Heart right ventricle (tissue), 16 donors: ENCODE data around the gene TECPR2. TPM values are rescaled to one million over a fixed set of nuclear protein-coding genes. Genes with fewer than 3 reads are reported as not detected.

Experiments
- ATAC-seq, 8 donors: fragments of 200-7000 bp; cut with Tn5 transposase; one replicate each; pipeline ENCODE4 v1.9.1; 2020; ENCODE audit warnings: mild to moderate bottlenecking in 8 of 8, moderate library complexity in 8 of 8, moderate number of reproducible peaks in 1 of 8
- DNase-seq, 2 donors: peaks; one replicate each; pipeline ENCODE4 v3.0.0-alpha.2; 2020
- H3K27ac ChIP-seq, 10 donors: fragments of 200-600 bp; sonication (generic) in 2 of 10; one replicate each; pipeline versions ENCODE4 v1.5.0 to v1.8.0; 2020 to 2022; ENCODE audit warnings: mild to moderate bottlenecking in 3 of 10
- H3K27me3 ChIP-seq, 7 donors: fragments of 200-600 bp; one replicate each; pipeline ENCODE4 v1.8.0; 2021 to 2022; ENCODE audit warnings: mild to moderate bottlenecking in 2 of 7
- H3K36me3 ChIP-seq, 9 donors: fragments of 200-600 bp; sonication (generic) in 1 of 9; one replicate each; pipeline versions ENCODE4 v1.5.0 to v1.8.0; 2020 to 2022; ENCODE audit warnings: mild to moderate bottlenecking in 2 of 9
- H3K4me1 ChIP-seq, 9 donors: fragments of 200-600 bp; sonication (generic) in 1 of 9; one replicate each; pipeline versions ENCODE4 v1.5.0 to v1.8.0; 2020 to 2022; ENCODE audit warnings: mild to moderate bottlenecking in 4 of 9
- H3K4me3 ChIP-seq, 10 donors: fragments of 200-600 bp; sonication (generic) in 2 of 10; one replicate each; pipeline versions ENCODE4 v1.5.0 to v1.8.0; 2020 to 2022; ENCODE audit warnings: mild to moderate bottlenecking in 7 of 10, moderate library complexity in 2 of 10
- H3K9me3 ChIP-seq, 11 donors: fragments of 200-600 bp in 10 of 11; sonication (generic) in 2 of 11; one replicate each; pipeline versions ENCODE4 v1.5.0 to v1.8.0; 2013 to 2022; ENCODE audit warnings: mild to moderate bottlenecking in 2 of 11, control low read depth in 1 of 11, moderate library complexity in 1 of 11
- CTCF ChIP-seq, 9 donors: fragments of 200-600 bp; sonication (generic) in 2 of 9; IDR thresholded peaks; one replicate each; pipeline versions ENCODE4 v1.5.0 to v1.8.0; 2021 to 2022; ENCODE audit warnings: antibody characterized with exemption in 9 of 9, mild to moderate bottlenecking in 5 of 9, moderate library complexity in 1 of 9
- WGBS, 2 donors: extraction: QIAGEN DNeasy Blood & Tissue Kit; methylation state at CpG; one replicate each; pipeline ENCODE4 v1.1.7; 2013; ENCODE audit warnings: inconsistent platforms in 1 of 2; 5-methylcytosine and 5-hydroxymethylcytosine counted together
- intact Hi-C, 10 donors: fragments of 100-400 bp; cut with DNase I; formaldehyde crosslinking; loops; one replicate each; pipeline versions ENCODE4 v1.11.1 to v1.14.2; 2022
- polyA plus RNA-seq, 2 donors: library from polyadenylated mRNA; stranded (reverse); fragments of 200-250 nt; gene quantifications; one replicate each; pipeline ENCODE4 v1.2.3, GENCODE V29; 2013
- total RNA-seq, 10 donors: library from RNA; stranded (reverse); fragmentation: NEBNext Ultra II Directional in 3 of 10; extraction: Animal tissue kit (Norgen Biotek cat#: 25700) in 3 of 10; gene quantifications; one replicate each; pipeline versions ENCODE4 v1.2.1 to v1.2.4, GENCODE V29; 2021 to 2023
- donor health status: Arrhythmogenic right ventricular cardiomyopathy.
- donor health status: ischemic (EF 13 %, LVEDD 7.1; RV severe dilation, severe dysfunction).
- donor health status: healthy with polysubstance abuse.
- donor health status: DM: no; HTN: yes; CAD: no.
- donor health status: DM: no; HTN: no; CAD: no.
- donor health status: ischemic (EF 25% LVEDD 6.9; RV normal size, moderate dysfunction).
- donor health status: ischemic (EF 25% LVEDD 5.7; RV mildly dilated, moderate dysfunction).
- donor health status: healthy.
- donor health status: DM: yes; HTN: yes; CAD: no.
- donor health status: Ischemic cardiomyopathy.
- donor health status: ischemic (EF 35%, LVEDD 5.7; RV mildly dilated, moderate dysfunction).
- donor health status: nonischemic (EF 11% LVEDD 7.7; RV severe dilation, severe dysfunction).
- donor health status: DM: yes; HTN: yes; CAD: no.
- donor health status: PGD.
- donor health status: ischemic (EF 29% LVEDD 5.4; RV normal size, mild dysfunction).
- donor health status: nonischemic (EF 23%, LVEDD 6.1; RV moderate dilation, normal function).

Gene TECPR2
- total and polyA plus RNA-seq, 12 donors: 6.8 to 34.2 (median 24.8) TPM

- 85 to 89% methylated on average over 11 of the region's 11 CpGs for WGBS, 2 donors
- H3K27ac ChIP-seq: no peak overlapping the region
These were observed 72.0 kb downstream of the TECPR2 start for GRCh38 chr14:102434647-102435175.

GRCh38 chr14:102437997-102438915 lies 75.5 kb downstream of the TECPR2 start:
- peak; percentile 93 to 98 (median 96) for ATAC-seq
- H3K27ac ChIP-seq: no peak overlapping the region
- TF ChIP-seq CTCF (IDR thresholded peaks at IDR 0.05): peak; percentile 69 to 92 (median 83)
- H3K4me3 ChIP-seq: peak overlapping the region in 7 of 10 donors; percentile 16 to 42 (median 26)
- peaks cover 0 to 11% (median 6%) of the 10 kb centered on the region in 9 donors for H3K4me1 ChIP-seq
- no peaks in the 10 kb centered on the region for H3K9me3 ChIP-seq
- 8 to 17% methylated on average over 31 of the region's 31 CpGs for WGBS, 2 donors
- intact Hi-C loops: loop anchor here in 9 of 10 donors (1.0 to 2.0 kb wide), 4 partner anchors 77 to 81 kb away; no protein-coding TSS in a partner anchor
- H3K27me3 ChIP-seq: no peaks in the 10 kb centered on the region
- peaks cover 0 to 86% (median 35%) of the 10 kb centered on the region in 9 donors for H3K36me3 ChIP-seq
- peak; percentile 90 for DNase-seq

More at GRCh38 chr14:102434647-102435175, 72.0 kb downstream of the TECPR2 start:
- intact Hi-C loops: no loop called here
- H3K27me3 ChIP-seq: no peaks in the 10 kb centered on the region
- H3K4me3 ChIP-seq: no peak overlapping the region
- ATAC-seq (peak in 1 of 8 donors; percentile 38), DNase-seq (no peak)
- TF ChIP-seq CTCF (IDR thresholded peaks at IDR 0.05): no peak
- H3K36me3 ChIP-seq: peaks cover 0 to 82% (median 14%) of the 10 kb centered on the region in 9 donors
- H3K4me1 ChIP-seq: peaks cover 0 to 11% (median 6%) of the 10 kb centered on the region in 9 donors
- H3K9me3 ChIP-seq: no peaks in the 10 kb centered on the region

GRCh38 chr14:102439556-102439955 lies 76.8 kb downstream of the TECPR2 start:
- Histone ChIP-seq H3K36me3 (peaks cover 0 to 87% (median 48%) of the 10 kb centered on the region in 9 donors), H3K4me1 (peaks cover 0 to 11% (median 6%) of the 10 kb centered on the region in 9 donors), H3K27ac (no peak overlapping the region), H3K4me3 (no peak overlapping the region), H3K9me3 (no peaks in the 10 kb centered on the region), H3K27me3 (no peaks in the 10 kb centered on the region)
- 96 to 98% methylated on average over 8 of the region's 8 CpGs for WGBS, 2 donors
- ATAC-seq (no peak), DNase-seq (no peak)
- no peak for TF ChIP-seq CTCF (IDR thresholded peaks at IDR 0.05)
- intact Hi-C loops: loop anchor here in 2 of 10 donors (2.0 kb wide), 2 partner anchors 75 to 79 kb away; no protein-coding TSS in a partner anchor

- H3K27ac ChIP-seq: no peak overlapping the region
- H3K36me3 ChIP-seq: peaks cover 3 to 87% (median 56%) of the 10 kb centered on the region in 9 donors
- H3K4me1 ChIP-seq: peaks cover 0 to 11% (median 6%) of the 10 kb centered on the region in 9 donors
- TF ChIP-seq CTCF (IDR thresholded peaks at IDR 0.05): no peak
- no peak for ATAC-seq
- no peaks in the 10 kb centered on the region for H3K9me3 ChIP-seq
- H3K27me3 ChIP-seq: no peaks in the 10 kb centered on the region
- 97 to 98% methylated on average over 11 of the region's 11 CpGs for WGBS, 2 donors
- DNase-seq: no peak
- H3K4me3 ChIP-seq: no peak overlapping the region
- intact Hi-C loops: loop anchor here in 1 of 10 donors (1.0 kb wide), 1 partner anchor 76 kb away; no protein-coding TSS in a partner anchor
These were observed 77.7 kb downstream of the TECPR2 start for GRCh38 chr14:102440392-102440791.
